CD14-positive monocyte (primary cell): ENCODE measurements around the gene LCE1C. TPM values are rescaled to one million over a fixed set of nuclear protein-coding genes. Genes with fewer than 3 reads are reported as not detected.
A peak's percentile ranks its signal among the peaks of the same experiment; 100 is the strongest.

ENCODE experiments used
- DNase-seq, 3 donors: peaks; one replicate each; pipeline ENCODE4 v3.0.0-alpha.2; 2011 to 2022
- H2AFZ ChIP-seq: 2 replicates; pipeline ENCODE4 v1.6.0; 2012; ENCODE audit warnings: mild to moderate bottlenecking, low read depth, low read length, inconsistent platforms; ENCODE audit not compliant: insufficient read depth, poor library complexity, severe bottlenecking
- H3K27ac ChIP-seq, 2 donors: 1 replicate in 1 of 2; 2 replicates in 1 of 2; pipeline ENCODE4 v1.5.1; 2012 to 2013; ENCODE audit warnings: low read length in 2 of 2, control low read depth in 1 of 2, inconsistent platforms in 1 of 2, low read depth in 1 of 2, mild to moderate bottlenecking in 1 of 2
- H3K27me3 ChIP-seq, 2 donors: one replicate each; pipeline versions ENCODE4 v1.6.0 to v1.6.1; 2011 to 2013; ENCODE audit warnings: low read length in 2 of 2; ENCODE audit not compliant: control insufficient read depth in 2 of 2, insufficient read depth in 2 of 2
- H3K36me3 ChIP-seq, 2 donors: replicated peaks in 1 of 2; 1 replicate in 1 of 2; 2 replicates in 1 of 2; pipeline versions ENCODE4 v1.5.1 to v1.6.1; 2012 to 2013; ENCODE audit warnings: low read length in 2 of 2, control low read depth in 1 of 2, inconsistent platforms in 1 of 2, mild to moderate bottlenecking in 1 of 2; ENCODE audit not compliant: insufficient read depth in 2 of 2, control insufficient read depth in 1 of 2
- H3K4me1 ChIP-seq, 2 donors: 1 replicate in 1 of 2; 2 replicates in 1 of 2; pipeline versions ENCODE4 v1.5.1 to v1.6.1; 2012 to 2013; ENCODE audit warnings: low read length in 2 of 2, control low read depth in 1 of 2, inconsistent platforms in 1 of 2, mild to moderate bottlenecking in 1 of 2, moderate library complexity in 1 of 2; ENCODE audit not compliant: insufficient read depth in 2 of 2, control insufficient read depth in 1 of 2
- H3K4me2 ChIP-seq: replicated peaks from 2 replicates; pipeline ENCODE3; 2012; ENCODE audit warnings: low read length, moderate library complexity, mild to moderate bottlenecking; ENCODE audit not compliant: poor library complexity, severe bottlenecking; ENCODE audit errors: extremely low read depth
- H3K4me3 ChIP-seq, 3 experiments: fragments of 200-600 bp in 1 of 3; sonication (generic) in 1 of 3; replicated peaks in 1 of 3; 1 replicate in 2 of 3; 2 replicates in 1 of 3; pipeline ENCODE4 v1.5.1; 2011 to 2013; ENCODE audit warnings: low read length in 3 of 3, mild to moderate bottlenecking in 3 of 3, control low read depth in 2 of 3, low read depth in 2 of 3, inconsistent platforms in 1 of 3, moderate library complexity in 1 of 3
- H3K79me2 ChIP-seq: 2 replicates; pipeline ENCODE4 v1.6.0; 2012; ENCODE audit warnings: mild to moderate bottlenecking, control low read depth, inconsistent platforms, low read length, moderate library complexity; ENCODE audit not compliant: insufficient read depth
- H3K9ac ChIP-seq: 2 replicates; pipeline ENCODE4 v1.6.0; 2017; ENCODE audit warnings: low read length, mild to moderate bottlenecking; ENCODE audit not compliant: insufficient read depth, poor library complexity, severe bottlenecking
- H3K9me3 ChIP-seq, 2 donors: replicated peaks in 1 of 2; 1 replicate in 1 of 2; 2 replicates in 1 of 2; pipeline versions ENCODE4 v1.5.1 to v1.6.1; 2012 to 2013; ENCODE audit warnings: low read length in 2 of 2, control low read depth in 1 of 2; ENCODE audit not compliant: control insufficient read depth in 1 of 2, insufficient read depth in 1 of 2
- H4K20me1 ChIP-seq: 2 replicates; pipeline ENCODE4 v1.6.0; 2012; ENCODE audit warnings: mild to moderate bottlenecking, low read length, control low read depth, moderate library complexity; ENCODE audit not compliant: insufficient read depth
- H3K27ac Mint-ChIP-seq, 7 donors: one replicate each; pipeline ENCODE4 v1.8.0; 2020; ENCODE audit warnings: mild to moderate bottlenecking in 7 of 7, mixed read lengths in 7 of 7, moderate library complexity in 6 of 7, inconsistent platforms in 2 of 7
- H3K27me3 Mint-ChIP-seq, 3 donors: one replicate each; pipeline ENCODE4 v1.8.0; 2021 to 2022; ENCODE audit warnings: low read depth in 3 of 3, mild to moderate bottlenecking in 3 of 3, mixed read lengths in 3 of 3, moderate library complexity in 3 of 3, inconsistent platforms in 1 of 3
- H3K36me3 Mint-ChIP-seq, 2 donors: one replicate each; pipeline ENCODE4 v1.8.0; 2020; ENCODE audit warnings: mixed read lengths in 2 of 2, inconsistent platforms in 1 of 2, mild to moderate bottlenecking in 1 of 2
- H3K4me1 Mint-ChIP-seq: one replicate; pipeline ENCODE4 v1.8.0; 2020; ENCODE audit warnings: mild to moderate bottlenecking, mixed read lengths
- H3K4me3 Mint-ChIP-seq, 2 donors: one replicate each; pipeline ENCODE4 v1.8.0; 2020; ENCODE audit warnings: mild to moderate bottlenecking in 2 of 2, mixed read lengths in 2 of 2, moderate library complexity in 1 of 2
- H3K9me3 Mint-ChIP-seq, 7 donors: one replicate each; pipeline ENCODE4 v1.8.0; 2020 to 2022; ENCODE audit warnings: mixed read lengths in 7 of 7, mild to moderate bottlenecking in 6 of 7, moderate library complexity in 6 of 7, inconsistent platforms in 2 of 7
- CTCF ChIP-seq: fragments of 200-600 bp; IDR thresholded peaks from one replicate; pipeline ENCODE4 v1.8.0; 2022; ENCODE audit warnings: antibody characterized with exemption, mild to moderate bottlenecking
- WGBS: methylation state at CpG from one replicate; pipeline ENCODE4 v1.1.5; 2013; ENCODE audit warnings: missing lambda C conversion rate; ENCODE audit not compliant: insufficient coverage; 5-methylcytosine and 5-hydroxymethylcytosine counted together
- intact Hi-C, 2 donors: fragments of 100-400 bp; cut with micrococcal nuclease; formaldehyde crosslinking; loops; one replicate each; pipeline versions ENCODE4 v1.15.0 to v1.15.1; 2023
- polyA plus RNA-seq, 3 donors: library from polyadenylated mRNA; depleted of rRNA in 1 of 3; unstranded in 2 of 3; stranded (reverse) in 1 of 3; fragments of 300-500 nt in 2 of 3; fragments of >200 nt in 1 of 3; fragmentation: Illumina TruSeq in 2 of 3; gene quantifications; 1 replicate in 2 of 3; 2 replicates in 1 of 3; pipeline ENCODE4 v1.2.3, GENCODE V29; 2012 to 2021

Gene LCE1C
- polyA plus RNA-seq, 3 donors, result not detected

GRCh38 chr1:152827173-152827572, 20.7 kb upstream of the LCE1C start, which contains the start of gene LCE1A:
Gene LCE1A (plus strand): TSS chr1:152827473. CDS start chr1:152827473, 0 bp downstream.
- no peak for TF ChIP-seq CTCF
- no peak within 1 kb of the TSS for H3K9ac ChIP-seq
- H3K27ac Mint-ChIP-seq, result no peak within 1 kb of the TSS
- H3K27me3 Mint-ChIP-seq, result peaks cover 5 to 11% (median 6%) of the 10 kb centered on the region in 3 donors
- H3K36me3 Mint-ChIP-seq, result no peaks in the 10 kb centered on the region
- peak within 1 kb of the TSS; percentile 21 to 39 for H3K4me3 Mint-ChIP-seq
- H3K79me2 ChIP-seq, result no peaks in the 10 kb centered on the region
- H3K9me3 ChIP-seq, result no peaks in the 10 kb centered on the region
- intact Hi-C loops, result no loop called here
- H3K27ac ChIP-seq, result no peak within 1 kb of the TSS
- WGBS, result 83% methylated on average over 2 of the region's 2 CpGs
- DNase-seq, result no peak
- H3K4me1 ChIP-seq, result no peaks in the 10 kb centered on the region
- H3K36me3 ChIP-seq, result no peaks in the 10 kb centered on the region
- H3K4me1 Mint-ChIP-seq, result no peaks in the 10 kb centered on the region
- H3K9me3 Mint-ChIP-seq, result peaks cover 0 to 10% (median 5%) of the 10 kb centered on the region in 7 donors
- no peaks in the 10 kb centered on the region for H4K20me1 ChIP-seq
- H3K27me3 ChIP-seq, result no peaks in the 10 kb centered on the region
- H3K4me2 ChIP-seq, result no peak within 1 kb of the TSS
- H2AFZ ChIP-seq, result no peak within 1 kb of the TSS
- no peak within 1 kb of the TSS for H3K4me3 ChIP-seq

- no peak overlapping the region for H2AFZ ChIP-seq
- no peak overlapping the region for H3K4me2 ChIP-seq
- H3K4me3 Mint-ChIP-seq, result no peak overlapping the region
- peaks cover 0 to 3% (median 2%) of the 10 kb centered on the region in 7 donors for H3K9me3 Mint-ChIP-seq
- no peaks in the 10 kb centered on the region for H3K27me3 ChIP-seq
- H3K9ac ChIP-seq, result no peak overlapping the region
- no peak overlapping the region for H3K27ac ChIP-seq
- H3K4me1 ChIP-seq, result peaks cover 0 to 4% of the 10 kb centered on the region in 2 donors
- no peak for TF ChIP-seq CTCF
- H3K4me3 ChIP-seq, result no peak overlapping the region
- H3K79me2 ChIP-seq, result no peaks in the 10 kb centered on the region
- intact Hi-C loops, result no loop called here
- H3K36me3 Mint-ChIP-seq, result no peaks in the 10 kb centered on the region
- H3K27me3 Mint-ChIP-seq, result peaks cover 2 to 11% (median 5%) of the 10 kb centered on the region in 3 donors
- no peaks in the 10 kb centered on the region for H4K20me1 ChIP-seq
- H3K4me1 Mint-ChIP-seq, result peaks cover 6% of the 10 kb centered on the region
- no peaks in the 10 kb centered on the region for H3K36me3 ChIP-seq
- DNase-seq, result no peak
- H3K27ac Mint-ChIP-seq, result no peak overlapping the region
- H3K9me3 ChIP-seq, result no peaks in the 10 kb centered on the region
Observed at GRCh38 chr1:152824964-152825363, 18.5 kb upstream of the LCE1C start.
